COR-L47 (cell line): Measurements from ENCODE around the gene ITGB3.

Experiments
- DNase-seq: peaks from one replicate; lab custom pipeline; 2025; lab: John Stamatoyannopoulos, UW

ITGB3 gene

DNA sequence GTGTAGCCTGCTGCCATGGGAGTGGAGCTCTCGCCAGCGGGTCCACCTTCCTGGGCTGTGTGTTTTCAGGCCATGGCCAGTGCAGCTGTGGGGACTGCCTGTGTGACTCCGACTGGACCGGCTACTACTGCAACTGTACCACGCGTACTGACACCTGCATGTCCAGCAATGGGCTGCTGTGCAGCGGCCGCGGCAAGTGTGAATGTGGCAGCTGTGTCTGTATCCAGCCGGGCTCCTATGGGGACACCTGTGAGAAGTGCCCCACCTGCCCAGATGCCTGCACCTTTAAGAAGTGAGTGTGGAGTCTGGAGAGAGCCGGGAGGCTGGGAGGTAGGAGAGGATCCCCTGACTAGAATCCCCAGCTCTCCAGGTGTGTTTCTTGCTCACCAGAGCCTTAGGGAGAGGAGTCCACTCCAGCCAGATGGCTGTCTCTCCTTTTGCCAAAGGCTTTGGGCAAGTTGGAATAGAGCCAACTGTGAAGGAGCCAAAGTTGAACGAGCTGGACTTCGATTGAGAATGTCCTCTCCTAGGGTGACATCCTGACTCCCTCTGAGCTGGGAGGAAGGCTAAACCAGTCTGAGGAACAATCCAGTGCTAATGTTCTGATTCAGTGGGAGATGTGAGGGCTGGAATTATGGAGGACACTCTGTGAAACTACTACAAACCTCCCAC is 45.7 kb downstream of the ITGB3 start:
- DNase-seq: no peak

DNA sequence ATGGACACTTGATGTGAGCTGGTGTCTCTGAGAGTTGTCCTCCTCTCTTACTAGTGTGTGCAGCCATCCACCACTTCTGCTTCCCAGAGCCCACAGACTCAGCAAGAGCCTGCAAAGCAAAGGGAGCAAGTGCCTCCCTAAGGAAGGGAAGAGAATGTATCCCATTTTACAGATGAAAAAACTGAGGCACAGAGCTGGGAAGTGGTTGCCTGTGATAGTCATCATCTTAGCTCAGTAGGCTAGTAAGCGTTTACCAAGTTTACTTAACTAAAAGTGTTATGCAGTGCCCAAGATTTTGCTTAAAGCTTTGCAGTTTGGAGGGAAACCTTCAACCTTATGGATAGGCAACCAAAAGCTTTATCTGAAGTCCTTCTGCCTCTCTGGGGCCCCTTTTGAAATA is 47.1 kb downstream of the ITGB3 start:
- DNase-seq: no peak

DNA sequence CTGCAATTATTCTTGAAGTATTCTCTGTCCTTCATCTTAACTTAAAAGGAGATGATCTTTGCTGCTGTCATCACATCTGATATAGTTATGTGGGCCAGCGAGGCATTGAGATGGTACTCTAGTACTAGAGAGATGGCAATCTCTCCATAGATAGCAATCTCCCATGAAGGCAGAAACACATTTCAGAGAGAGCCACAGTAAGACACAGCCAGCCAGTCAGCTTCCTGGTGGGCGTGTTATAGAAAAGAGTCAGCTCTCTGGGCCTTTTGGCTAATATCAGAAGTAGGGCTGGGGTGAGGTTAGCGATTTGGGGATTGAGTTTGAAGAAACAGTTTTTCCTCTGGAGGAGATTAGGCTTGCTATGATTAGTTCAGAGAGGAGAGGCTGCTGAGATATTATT is 47.5 kb downstream of the ITGB3 start:
- DNase-seq: no peak

DNA sequence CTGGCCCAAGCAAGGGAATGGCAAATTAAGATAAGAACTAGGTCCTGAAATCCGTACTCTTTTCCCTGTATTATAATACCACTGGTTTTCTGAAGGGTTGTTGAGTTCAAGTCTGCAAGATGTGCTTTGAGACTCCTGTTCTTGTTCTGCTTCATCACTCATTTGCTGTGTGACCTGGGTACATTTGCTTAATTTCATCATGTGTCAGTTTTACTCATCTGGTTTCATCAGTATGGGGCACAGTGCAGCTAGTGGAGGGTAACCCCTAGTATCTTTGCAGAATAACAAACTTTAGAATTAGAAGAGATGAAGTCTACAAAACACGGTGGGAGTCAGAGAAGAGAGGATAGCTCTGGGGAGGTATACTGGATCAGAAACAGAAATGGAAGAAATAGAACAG is 48.2 kb downstream of the ITGB3 start:
- no peak for DNase-seq

DNA sequence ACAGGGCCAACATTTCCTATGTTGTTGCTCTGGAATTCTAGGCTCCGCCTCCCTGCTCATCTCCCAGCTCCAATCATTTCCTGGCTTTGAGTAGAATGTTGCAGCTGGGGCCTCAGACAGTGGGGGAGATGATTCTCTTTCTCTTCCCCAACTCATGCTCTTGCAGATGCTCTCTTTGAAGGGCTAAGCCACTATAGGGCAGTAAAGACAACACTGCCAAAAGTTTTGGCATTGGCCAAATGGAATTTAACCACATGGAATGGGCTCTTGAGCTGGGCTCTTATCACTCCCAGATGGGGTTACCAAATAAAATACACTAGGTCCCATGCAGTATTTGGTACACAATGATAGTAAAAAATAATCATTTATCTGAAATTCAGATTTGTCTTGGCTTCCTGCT is 50.6 kb downstream of the ITGB3 start:
- DNase-seq: no peak

DNA sequence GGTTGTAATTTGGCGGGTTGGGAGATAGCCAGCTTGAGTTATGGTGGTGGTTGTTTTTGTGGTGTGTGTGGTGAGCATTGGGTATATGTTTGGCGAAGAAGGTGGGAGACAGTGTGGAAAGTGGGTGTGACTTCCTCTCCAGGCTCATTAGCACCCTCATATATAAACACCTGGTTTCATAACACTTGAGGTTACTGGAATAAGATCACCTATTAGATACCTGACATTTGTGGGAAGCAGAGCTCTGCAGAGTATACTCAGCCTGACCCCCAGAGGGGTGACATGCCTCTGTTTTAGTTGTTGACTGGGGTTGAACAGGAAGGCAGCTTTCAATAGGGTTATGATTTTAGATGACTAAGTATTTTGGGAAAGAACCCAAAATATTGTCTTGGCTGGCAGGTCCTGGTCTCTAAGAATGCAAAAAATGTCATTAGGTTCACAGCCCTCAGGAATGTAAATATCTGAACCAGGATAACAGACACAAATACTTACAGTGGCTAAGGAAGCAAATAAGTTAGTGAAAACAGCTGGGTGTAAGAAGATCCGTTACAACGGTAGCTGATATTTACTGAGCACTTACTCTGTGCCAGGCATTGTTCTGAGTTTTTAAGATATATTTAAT is 51.8 kb downstream of the ITGB3 start:
- no peak for DNase-seq

DNA sequence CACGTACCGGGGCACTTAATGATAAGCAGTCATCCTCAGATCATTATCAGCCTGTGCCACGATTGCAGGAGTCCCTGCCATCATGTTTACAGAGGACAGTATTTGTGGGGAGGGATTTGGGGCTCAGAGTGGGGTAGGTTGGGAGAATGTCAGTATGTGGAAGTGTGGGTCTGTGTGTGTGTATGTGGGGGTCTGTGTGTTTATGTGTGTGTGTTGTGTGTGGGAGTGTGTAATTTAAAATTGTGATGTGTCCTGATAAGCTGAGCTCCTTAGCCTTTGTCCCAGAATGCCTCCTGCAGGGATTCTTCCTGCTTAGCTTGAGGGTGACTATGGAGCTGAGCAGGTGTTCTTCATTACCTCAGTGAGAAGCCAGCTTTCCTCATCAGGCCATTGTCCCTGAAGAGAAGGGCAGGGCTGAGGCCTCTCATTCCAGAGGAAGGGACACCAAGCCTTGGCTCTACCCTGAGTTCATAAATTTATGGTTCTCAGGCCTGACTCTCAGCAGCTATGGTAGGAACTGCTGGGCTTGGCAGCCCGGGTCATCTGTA is 56.6 kb downstream of the ITGB3 start:
- peak; percentile 33 for DNase-seq

DNA sequence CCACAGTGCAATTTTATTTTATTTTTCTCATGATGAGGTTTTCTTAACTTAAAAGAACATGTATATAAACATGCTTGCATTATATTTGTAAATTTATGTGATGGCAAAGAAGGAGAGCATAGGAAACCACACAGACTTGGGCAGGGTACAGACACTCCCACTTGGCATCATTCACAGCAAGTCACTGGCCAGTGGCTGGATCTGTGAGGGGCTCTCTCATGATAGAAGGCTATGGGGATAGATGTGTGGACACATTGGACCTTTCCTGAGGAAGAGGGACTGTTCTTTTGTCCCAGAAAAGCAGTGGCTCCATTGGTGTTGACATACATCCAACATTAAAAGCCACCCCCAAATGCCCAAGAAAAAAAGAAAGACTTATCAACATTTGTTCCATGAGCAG is 57.8 kb downstream of the ITGB3 start:
- no peak for DNase-seq

DNA sequence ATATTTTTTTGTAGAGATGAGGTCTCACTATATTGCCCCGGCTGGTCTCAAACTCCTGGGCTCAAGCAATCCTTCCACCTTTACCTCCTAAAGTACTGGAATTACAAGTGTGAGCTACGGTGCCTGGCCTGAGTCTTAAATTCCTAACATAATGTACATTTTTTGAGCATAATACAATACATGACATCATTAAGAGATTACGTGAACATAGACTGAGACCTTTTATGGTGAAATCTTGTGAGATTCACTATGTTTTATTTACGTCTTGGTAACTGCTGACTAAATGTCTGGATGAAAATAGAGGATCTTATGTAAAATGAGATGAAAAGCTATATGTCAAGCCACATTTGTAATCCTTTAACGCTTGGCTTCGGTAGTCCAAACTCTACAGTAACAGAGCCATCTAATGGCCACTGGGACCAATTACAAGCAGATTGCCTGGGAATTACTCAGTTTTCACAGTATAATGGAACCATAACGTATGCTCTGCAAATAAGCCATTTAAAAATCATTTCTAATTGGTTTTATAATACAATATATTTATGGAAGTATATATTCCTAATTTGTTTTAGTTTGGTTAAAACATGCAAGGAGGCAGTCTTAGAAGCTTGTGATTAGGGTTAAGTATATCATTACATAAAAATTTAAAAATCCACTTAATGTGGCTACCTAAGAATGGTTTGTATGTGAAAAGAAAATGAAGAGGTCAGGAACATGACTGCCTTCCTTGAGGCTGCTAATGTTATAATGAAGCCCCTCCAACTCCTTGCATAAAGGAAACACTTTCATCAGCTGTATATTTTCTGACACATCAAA is 62.0 kb downstream of the ITGB3 start:
- DNase-seq: peak; percentile 71

DNA sequence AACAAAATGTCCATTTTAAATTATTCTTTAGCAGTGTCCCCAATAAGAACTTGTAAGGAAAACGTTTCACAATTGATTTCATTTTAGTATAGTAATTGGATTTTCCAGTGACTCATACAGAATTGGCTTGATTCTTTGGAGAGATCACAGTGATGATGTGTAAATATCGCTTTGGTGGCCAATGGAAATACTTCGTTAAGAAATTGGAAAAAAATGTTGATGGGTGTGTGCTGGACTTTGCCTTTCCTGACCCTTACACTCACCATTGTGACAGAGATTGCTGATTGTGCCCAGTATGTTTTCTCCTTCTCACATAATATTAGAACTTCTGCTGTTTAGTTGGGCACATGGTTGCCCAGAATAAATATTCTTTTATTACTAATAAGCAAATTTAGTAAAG is 62.7 kb downstream of the ITGB3 start:
- no peak for DNase-seq

DNA sequence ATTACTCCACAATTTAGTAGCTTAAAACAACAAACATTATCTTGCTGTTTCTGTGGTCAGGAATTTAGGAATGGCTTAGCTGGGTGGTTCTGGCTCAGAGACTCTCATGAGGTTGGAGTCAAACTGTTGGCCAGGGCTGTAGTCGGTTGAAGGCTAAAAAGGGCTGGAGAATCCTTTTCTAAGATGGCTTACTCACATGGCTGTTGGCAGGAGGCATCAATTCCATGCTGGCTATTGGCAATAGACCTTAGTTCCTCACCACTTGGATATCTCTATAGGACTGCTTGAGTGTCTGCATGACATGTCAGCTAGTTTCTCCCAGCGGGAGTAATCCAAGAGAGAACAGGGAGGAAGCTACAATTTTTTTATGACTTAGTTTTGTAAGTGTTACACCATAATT is 63.5 kb downstream of the ITGB3 start:
- DNase-seq: no peak

DNA sequence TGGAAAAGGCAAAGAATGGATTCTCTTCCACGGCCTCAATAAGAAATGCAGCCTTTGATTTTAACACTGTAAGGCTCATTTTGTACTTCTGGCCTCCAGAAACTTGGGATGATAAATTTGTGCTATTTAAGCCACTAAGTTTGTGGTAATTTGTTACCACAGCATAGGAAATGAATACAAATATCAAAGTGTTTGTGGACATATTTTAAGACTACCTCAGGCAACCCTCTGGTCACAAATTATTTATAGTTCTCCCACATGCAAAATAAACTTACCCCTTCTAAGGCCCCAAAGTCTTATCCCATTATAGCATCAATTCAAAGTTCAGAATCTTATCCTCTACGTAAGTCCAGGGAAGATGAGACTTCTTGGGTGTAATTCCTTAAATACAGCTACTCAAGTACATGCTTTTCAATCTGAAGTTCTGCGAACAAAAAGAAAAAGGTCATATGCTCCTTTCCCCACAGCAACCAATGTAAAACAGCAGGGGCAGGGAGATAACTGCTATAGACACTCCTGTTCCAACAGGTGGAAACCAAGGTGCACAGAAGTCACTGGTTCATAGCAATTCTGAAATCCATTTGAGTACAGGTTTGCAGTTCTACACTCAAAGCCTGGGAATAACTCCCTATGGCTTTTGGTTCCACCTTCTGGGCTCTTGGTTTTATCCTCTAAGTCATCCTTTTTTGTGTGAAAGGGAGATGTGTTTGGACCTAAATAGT is 64.7 kb downstream of the ITGB3 start:
- no peak for DNase-seq

DNA sequence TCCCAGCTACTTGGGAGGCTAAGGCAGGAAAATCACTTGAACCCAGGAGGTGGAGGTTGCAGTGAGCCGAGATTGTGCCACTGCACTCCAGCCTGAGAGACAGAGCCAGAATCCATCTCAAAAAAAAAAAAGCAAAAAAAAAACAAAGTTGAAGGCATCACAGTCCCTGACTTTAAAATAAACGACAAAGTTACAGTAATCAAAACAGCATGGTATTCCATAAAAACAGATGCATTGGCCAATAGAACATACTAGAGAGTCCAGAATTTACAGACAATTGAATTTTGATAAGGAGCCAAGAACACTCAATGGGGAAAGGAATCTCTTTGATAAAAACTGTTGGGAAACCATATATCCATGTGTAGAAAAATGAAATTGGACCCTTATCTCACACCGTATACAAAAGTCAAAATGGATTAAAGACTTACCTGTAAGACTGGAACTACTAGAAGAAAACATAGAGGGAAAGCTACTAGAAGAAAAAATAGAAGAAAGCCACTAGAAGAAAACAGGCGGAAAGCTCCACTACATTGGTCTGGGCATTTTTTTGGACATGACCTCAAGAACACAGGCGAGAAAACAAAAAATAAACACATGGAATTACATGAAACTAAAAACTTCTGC is 67.4 kb downstream of the ITGB3 start:
- DNase-seq: no peak

DNA sequence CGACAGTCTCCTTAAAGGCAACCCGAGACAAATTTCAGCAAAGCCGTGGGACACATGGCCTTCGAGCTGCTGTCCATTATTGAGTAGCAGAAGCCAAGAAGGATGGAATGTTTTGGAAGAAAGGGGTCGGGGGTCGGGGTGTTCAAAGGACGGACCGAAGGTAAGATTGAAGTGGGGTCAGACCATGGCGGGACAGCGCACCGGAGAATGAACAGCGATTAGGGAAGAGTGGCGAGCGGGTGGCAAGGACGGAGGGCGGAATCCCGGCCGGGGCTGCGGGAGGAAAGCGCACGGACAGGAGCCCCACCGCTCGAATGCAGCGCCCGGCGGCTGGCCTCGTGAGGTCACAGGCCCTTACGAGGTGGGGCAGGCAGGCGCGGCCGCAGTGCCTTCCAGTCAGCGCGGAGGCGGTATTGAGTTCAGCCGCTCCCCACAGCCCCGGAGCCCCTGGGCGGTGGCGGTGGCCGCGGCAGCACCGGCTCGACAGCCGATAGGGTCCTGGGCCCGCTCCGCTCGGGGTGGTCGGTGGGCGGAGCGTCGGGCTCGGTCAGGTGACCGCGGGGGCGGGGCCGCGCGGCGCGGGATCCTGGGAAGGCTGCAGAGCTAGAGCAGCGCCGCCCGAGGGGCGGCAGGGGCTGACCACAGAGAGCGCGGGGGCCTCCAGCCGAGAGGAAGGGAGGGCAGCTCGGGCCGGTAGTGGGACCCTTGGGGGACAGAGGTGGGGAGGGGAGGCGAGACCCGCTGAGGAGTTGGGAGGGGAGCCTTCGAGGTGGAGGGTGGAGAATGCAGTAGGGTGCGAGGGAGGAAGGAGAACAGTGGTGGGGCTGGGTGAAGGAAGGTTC is 70.0 kb downstream of the ITGB3 start, which contains the start of gene EFCAB13:
Gene EFCAB13, plus strand, starts transcription at position 574 of the 842 bp plus-strand sequence. CDS start 4,399 bp downstream, outside the sequence.
- peak; percentile 64 for DNase-seq

DNA sequence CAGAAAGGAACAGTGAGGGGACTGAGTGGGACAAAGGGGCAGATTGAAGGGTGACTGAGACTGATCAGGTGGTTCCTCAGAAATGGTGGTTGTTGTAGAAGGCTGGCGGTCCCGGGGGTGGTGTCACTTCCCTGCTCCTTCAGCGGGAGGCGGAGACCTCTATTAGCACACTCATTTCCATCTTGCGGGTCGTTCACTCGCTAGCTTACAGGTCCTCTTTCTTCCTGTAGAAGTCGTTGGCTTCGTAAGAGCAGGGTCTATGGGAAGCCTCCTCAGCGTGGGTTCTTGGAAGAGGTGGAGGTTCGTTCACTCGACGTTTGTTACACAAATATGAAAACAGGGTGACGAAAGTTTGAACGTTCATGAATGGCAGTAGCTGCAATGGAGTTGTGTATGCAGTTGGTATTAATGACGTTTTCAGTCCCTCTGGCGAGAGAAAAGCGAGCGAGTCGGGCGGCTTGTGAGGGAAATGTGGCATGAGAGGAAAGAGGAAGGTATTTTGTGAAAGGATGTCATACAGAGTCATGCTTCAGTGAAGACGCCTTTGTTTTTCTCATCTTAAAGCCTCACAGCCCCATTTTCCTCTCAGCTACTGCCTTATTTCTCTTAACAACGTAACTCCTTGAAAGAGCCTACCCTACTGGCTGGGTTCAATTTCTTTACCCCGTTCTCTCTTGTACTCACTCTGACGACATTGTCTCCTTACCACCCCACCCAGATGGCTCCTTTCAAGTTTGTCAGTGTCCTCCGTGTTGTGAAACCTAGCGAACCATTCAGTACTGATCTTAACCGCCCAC is 70.8 kb downstream of the ITGB3 start:
- no peak for DNase-seq

DNA sequence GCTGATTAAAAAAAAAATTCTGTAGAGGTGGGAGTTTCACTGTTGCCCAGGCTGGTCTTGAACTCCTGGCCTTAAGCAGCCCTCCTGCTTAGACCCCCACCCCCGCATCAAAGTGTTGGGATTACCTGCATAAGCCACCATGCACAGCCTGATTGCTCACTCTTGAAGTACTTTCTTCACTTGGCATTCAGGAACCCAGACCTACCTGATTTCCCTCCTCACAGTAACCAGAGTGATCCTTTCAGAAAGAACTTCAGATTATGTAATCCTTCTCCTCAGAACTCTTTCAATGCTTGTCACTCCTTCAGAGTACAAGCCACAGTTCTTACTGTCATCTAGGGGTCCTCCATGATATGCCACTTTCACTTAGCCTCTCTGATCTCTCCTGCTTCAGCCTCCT is 71.5 kb downstream of the ITGB3 start:
- no peak for DNase-seq

DNA sequence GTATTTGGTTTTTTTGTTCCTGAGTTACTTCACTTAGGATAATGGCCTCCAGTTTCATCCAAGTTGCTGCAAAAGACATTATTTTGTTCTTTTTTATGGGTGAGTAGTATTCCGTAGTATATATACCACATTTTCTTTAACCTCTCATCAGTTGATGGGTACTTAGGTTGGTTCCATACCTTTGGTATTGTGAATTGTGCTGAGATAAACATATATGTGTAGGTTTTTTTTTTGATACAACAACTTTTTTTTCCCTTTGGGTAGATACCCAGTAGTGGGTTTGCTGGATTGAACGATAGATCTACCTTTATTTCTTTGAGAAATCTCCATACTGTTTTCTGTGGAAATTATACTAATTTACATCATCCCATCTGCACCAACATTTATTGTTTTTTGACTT is 76.9 kb downstream of the ITGB3 start:
- no peak for DNase-seq

DNA sequence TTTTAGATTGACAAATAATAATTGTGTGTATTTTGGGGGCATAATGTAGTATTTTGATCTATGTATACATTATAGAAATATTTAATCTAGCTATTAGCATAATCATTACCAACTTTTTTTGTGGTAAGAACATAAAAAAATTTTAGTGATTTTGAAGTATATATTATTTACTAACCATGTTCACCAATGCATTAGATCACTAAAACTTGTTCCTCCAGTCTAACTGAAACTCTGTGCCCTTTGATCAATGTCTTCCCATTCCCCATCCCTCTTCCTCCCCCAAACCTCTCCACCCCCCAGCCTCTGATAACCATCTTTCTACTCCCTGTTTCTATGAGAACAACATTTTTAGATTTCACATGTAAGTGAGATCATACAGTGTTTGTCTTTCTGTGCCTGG is 78.7 kb downstream of the ITGB3 start:
- DNase-seq: no peak

DNA sequence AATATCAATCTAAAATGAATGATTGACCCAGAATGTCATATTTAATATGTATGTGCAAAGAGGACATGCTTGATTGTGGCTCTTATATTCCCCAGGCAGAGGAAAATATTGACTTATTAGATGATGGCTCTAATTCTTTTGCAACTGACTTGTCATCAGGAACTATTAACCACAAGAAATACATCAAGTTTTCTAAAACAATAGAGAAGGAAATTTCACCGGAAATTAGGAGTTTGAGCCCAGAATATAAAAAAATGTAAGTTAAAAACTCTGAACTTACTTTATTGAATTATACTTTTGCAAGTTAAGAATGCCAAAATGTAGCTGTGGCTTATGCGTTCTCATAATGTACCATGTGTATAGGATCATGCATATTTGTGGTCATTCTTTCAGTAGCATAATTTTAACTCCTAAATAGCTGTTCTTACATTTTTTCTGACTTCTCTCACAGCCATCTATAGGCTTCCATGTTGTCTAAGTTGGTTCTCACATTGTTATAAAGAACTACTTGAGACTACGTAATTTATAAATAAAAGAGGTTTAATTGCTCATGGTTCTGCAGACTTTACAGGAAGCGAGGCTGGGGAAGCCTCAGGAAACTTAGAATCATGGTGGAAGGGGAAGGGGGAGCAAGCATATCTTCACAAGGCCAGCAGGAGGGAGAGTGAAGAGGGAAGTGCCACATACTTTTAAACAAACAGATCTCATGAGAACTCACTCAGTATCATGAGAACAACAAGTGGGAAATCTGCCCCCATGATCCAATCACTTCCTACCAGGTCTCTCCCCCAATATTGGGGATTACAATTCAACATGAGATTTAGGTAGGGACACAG is 81.7 kb downstream of the ITGB3 start:
- no peak for DNase-seq
